Astrocyte (in vitro differentiated cells and primary cell): Measurements from ENCODE around the gene TBC1D5. TPM values are rescaled to one million over a fixed set of nuclear protein-coding genes. Genes with fewer than 3 reads are reported as not detected.

Source experiments
- DNase-seq: peaks from one replicate; pipeline ENCODE4 v3.0.0-alpha.2; 2010; ENCODE audit warnings: low read depth
- FAIRE-seq: peaks from 2 replicates; lab custom pipeline; 2011; peaks lifted over from hg19 to GRCh38; lab: Jason Lieb, UNC
- H2AFZ ChIP-seq: 2 replicates; pipeline ENCODE4 v1.6.0; 2012; ENCODE audit warnings: low read depth, low read length, inconsistent platforms
- H3K27ac ChIP-seq: 2 replicates; pipeline ENCODE4 v1.5.1; 2011; ENCODE audit warnings: low read depth, low read length, inconsistent platforms
- H3K27me3 ChIP-seq: 2 replicates; pipeline ENCODE4 v1.6.0; 2011; ENCODE audit warnings: low read length, inconsistent platforms; ENCODE audit not compliant: insufficient read depth
- H3K36me3 ChIP-seq: 2 replicates; pipeline ENCODE4 v1.5.1; 2011; ENCODE audit warnings: low read length, inconsistent platforms; ENCODE audit not compliant: insufficient read depth
- H3K4me1 ChIP-seq: 2 replicates; pipeline ENCODE4 v1.5.1; 2011; ENCODE audit warnings: low read length, inconsistent platforms; ENCODE audit not compliant: insufficient read depth
- H3K4me2 ChIP-seq: 2 replicates; pipeline ENCODE4 v1.6.0; 2012; ENCODE audit warnings: low read length, inconsistent platforms
- H3K4me3 ChIP-seq: 2 replicates; pipeline ENCODE4 v1.5.1; 2011; ENCODE audit warnings: low read depth, mild to moderate bottlenecking, low read length, inconsistent platforms; ENCODE audit not compliant: insufficient read depth
- H3K79me2 ChIP-seq: 2 replicates; pipeline ENCODE4 v1.6.0; 2012; ENCODE audit warnings: mild to moderate bottlenecking, low read length, inconsistent platforms; ENCODE audit not compliant: insufficient read depth
- H3K9ac ChIP-seq: 2 replicates; pipeline ENCODE4 v1.6.0; 2012; ENCODE audit warnings: mild to moderate bottlenecking, low read length, inconsistent platforms
- H3K9me3 ChIP-seq: 2 replicates; pipeline ENCODE4 v1.5.1; 2012; ENCODE audit warnings: low read depth, mild to moderate bottlenecking, low read length, inconsistent platforms; ENCODE audit not compliant: insufficient read depth
- H4K20me1 ChIP-seq: 2 replicates; pipeline ENCODE4 v1.6.0; 2012; ENCODE audit warnings: low read length, inconsistent platforms; ENCODE audit not compliant: insufficient read depth
- H3K27ac Mint-ChIP-seq: one replicate; pipeline ENCODE4 v1.8.0; 2021; ENCODE audit warnings: mild to moderate bottlenecking, mixed read lengths; ENCODE audit not compliant: unreplicated experiment
- H3K27me3 Mint-ChIP-seq: one replicate; pipeline ENCODE4 v1.8.0; 2021; ENCODE audit warnings: low read depth, mixed read lengths; ENCODE audit not compliant: unreplicated experiment
- H3K36me3 Mint-ChIP-seq: one replicate; pipeline ENCODE4 v1.8.0; 2021; ENCODE audit warnings: low read depth, mixed read lengths; ENCODE audit not compliant: unreplicated experiment
- H3K4me1 Mint-ChIP-seq: one replicate; pipeline ENCODE4 v1.8.0; 2021; ENCODE audit warnings: low read depth, mixed read lengths; ENCODE audit not compliant: unreplicated experiment
- H3K4me3 Mint-ChIP-seq: one replicate; pipeline ENCODE4 v1.8.0; 2021; ENCODE audit warnings: mild to moderate bottlenecking, moderate library complexity, mixed read lengths; ENCODE audit not compliant: unreplicated experiment
- H3K9me3 Mint-ChIP-seq: one replicate; pipeline ENCODE4 v1.8.0; 2021; ENCODE audit warnings: mild to moderate bottlenecking, mixed read lengths; ENCODE audit not compliant: unreplicated experiment
- EZH2 ChIP-seq: IDR thresholded peaks from 2 replicates; pipeline ENCODE4 v1.6.1; 2012; ENCODE audit warnings: mild to moderate bottlenecking, low read length, inconsistent platforms; ENCODE audit not compliant: insufficient read depth
- total RNA-seq: library from RNA; stranded (reverse); gene quantifications from 2 replicates; pipeline ENCODE4 v1.2.1, GENCODE V29; 2021
- TF ChIP-seq, protein P1 (sequence below): IDR thresholded peaks from 2 replicates; pipeline ENCODE4 v1.5.1; 2011; ENCODE audit warnings: low read depth, mild to moderate bottlenecking, inconsistent platforms, low read length, moderate library complexity; ENCODE audit not compliant: insufficient read depth

Gene TBC1D5
- total RNA-seq, 1 donor from 2014 or later: 23.0 TPM

DNA sequence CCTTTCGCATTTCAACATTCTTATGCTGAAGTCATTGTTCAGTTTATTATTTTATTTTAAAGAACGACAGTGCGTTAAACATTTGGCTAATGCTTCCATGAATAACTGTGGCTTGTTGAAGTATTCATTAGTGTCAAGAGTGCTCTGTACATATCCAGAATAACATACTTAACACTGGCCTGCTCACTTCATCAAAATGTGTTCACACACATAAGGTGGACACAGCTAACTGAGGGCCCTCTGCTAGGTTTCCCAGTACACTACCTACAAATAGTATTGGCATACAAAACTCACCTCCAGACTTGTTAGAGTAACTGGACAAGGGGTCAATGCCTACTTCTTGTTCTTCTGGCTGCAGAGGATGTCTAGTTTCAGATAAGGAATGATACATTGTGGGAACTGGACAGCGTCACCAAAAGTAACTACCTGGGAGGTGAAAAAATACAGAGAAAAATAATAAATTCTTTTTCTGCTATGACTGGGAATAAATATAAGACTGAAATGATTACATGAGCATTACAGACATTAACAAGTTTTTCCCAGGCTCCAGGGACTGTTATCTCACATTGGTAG, 234.2 kb downstream of the TBC1D5 start:
- Histone ChIP-seq H3K4me2 (no peak overlapping the region), H2AFZ (no peak overlapping the region), H3K79me2 (no peaks in the 10 kb centered on the region), H3K27me3 (no peaks in the 10 kb centered on the region), H4K20me1 (no peaks in the 10 kb centered on the region), H3K27ac (no peak overlapping the region), H3K36me3 (no peaks in the 10 kb centered on the region), H3K9ac (no peak overlapping the region), H3K9me3 (no peaks in the 10 kb centered on the region), H3K4me3 (no peak overlapping the region), H3K4me1 (no peaks in the 10 kb centered on the region)
- Mint-ChIP-seq H3K36me3 (no peaks in the 10 kb centered on the region), H3K27me3 (no peaks in the 10 kb centered on the region), H3K27ac (no peak overlapping the region), H3K9me3 (no peaks in the 10 kb centered on the region), H3K4me3 (no peak overlapping the region), H3K4me1 (peaks cover 3% of the 10 kb centered on the region)
- DNase-seq (peak; percentile 38), FAIRE-seq (no peak)
- TF ChIP-seq, protein P1, sequence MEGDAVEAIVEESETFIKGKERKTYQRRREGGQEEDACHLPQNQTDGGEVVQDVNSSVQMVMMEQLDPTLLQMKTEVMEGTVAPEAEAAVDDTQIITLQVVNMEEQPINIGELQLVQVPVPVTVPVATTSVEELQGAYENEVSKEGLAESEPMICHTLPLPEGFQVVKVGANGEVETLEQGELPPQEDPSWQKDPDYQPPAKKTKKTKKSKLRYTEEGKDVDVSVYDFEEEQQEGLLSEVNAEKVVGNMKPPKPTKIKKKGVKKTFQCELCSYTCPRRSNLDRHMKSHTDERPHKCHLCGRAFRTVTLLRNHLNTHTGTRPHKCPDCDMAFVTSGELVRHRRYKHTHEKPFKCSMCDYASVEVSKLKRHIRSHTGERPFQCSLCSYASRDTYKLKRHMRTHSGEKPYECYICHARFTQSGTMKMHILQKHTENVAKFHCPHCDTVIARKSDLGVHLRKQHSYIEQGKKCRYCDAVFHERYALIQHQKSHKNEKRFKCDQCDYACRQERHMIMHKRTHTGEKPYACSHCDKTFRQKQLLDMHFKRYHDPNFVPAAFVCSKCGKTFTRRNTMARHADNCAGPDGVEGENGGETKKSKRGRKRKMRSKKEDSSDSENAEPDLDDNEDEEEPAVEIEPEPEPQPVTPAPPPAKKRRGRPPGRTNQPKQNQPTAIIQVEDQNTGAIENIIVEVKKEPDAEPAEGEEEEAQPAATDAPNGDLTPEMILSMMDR: no peak
- no peak for TF ChIP-seq EZH2

DNA sequence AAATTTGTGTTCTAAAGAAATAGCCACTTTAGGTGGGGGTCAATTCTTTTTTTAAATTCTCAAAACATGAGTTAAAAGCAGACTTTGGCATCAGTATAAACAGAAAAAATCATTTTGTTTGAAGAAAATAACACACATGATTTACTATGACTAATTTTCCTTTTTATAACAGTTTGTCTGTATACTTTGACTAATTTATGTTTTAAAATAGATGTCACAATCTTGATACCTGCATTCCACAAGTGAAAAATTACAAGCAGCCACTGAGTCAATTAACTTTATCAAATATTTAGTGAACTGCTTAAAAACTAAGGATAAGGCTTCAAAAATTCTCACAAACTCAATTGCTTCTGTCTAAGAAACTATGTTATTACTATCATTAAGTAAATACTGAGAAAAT, 235.0 kb downstream of the TBC1D5 start:
- TF ChIP-seq, protein P1: no peak
- no peak for TF ChIP-seq EZH2
- H3K27ac ChIP-seq: no peak overlapping the region
- no peaks in the 10 kb centered on the region for H3K79me2 ChIP-seq
- Mint-ChIP-seq H3K4me3 (no peak overlapping the region), H3K27me3 (no peaks in the 10 kb centered on the region), H3K36me3 (no peaks in the 10 kb centered on the region), H3K27ac (no peak overlapping the region), H3K9me3 (no peaks in the 10 kb centered on the region), H3K4me1 (peaks cover 3% of the 10 kb centered on the region)
- H3K9me3 ChIP-seq: no peaks in the 10 kb centered on the region
- no peak overlapping the region for H3K9ac ChIP-seq
- no peak overlapping the region for H3K4me2 ChIP-seq
- DNase-seq: no peak
- FAIRE-seq: no peak
- H3K4me1 ChIP-seq: no peaks in the 10 kb centered on the region
- H3K27me3 ChIP-seq: no peaks in the 10 kb centered on the region
- no peak overlapping the region for H3K4me3 ChIP-seq
- no peak overlapping the region for H2AFZ ChIP-seq
- no peaks in the 10 kb centered on the region for H3K36me3 ChIP-seq
- no peaks in the 10 kb centered on the region for H4K20me1 ChIP-seq

DNA sequence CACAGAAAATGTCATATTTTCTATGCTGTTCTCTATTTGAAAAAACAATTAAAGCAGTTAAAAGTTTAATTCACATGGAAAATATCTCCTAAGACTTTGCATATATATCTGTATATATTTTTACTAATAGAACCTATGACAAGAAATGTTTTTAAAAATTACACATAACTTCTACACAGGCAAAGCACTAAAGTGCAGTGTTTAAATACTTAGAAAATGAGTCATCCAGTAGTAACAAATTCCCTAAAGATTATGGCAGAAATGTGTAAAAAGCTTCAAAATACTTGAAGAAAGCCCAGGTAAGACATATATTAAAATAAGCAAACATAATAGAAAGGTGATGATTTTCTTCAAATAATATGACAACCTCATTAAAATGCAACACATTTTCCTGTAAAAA, 236.6 kb downstream of the TBC1D5 start:
- no peak overlapping the region for H3K4me2 ChIP-seq
- H3K27ac ChIP-seq: no peak overlapping the region
- DNase-seq (peak; percentile 36), FAIRE-seq (no peak)
- no peak overlapping the region for H2AFZ ChIP-seq
- Mint-ChIP-seq H3K9me3 (no peaks in the 10 kb centered on the region), H3K4me3 (no peak overlapping the region), H3K4me1 (peaks cover 3% of the 10 kb centered on the region), H3K27me3 (no peaks in the 10 kb centered on the region), H3K36me3 (no peaks in the 10 kb centered on the region), H3K27ac (no peak overlapping the region)
- no peak overlapping the region for H3K4me3 ChIP-seq
- H3K79me2 ChIP-seq: no peaks in the 10 kb centered on the region
- H3K9ac ChIP-seq: no peak overlapping the region
- no peaks in the 10 kb centered on the region for H3K9me3 ChIP-seq
- H3K4me1 ChIP-seq: no peaks in the 10 kb centered on the region
- no peaks in the 10 kb centered on the region for H4K20me1 ChIP-seq
- no peak for TF ChIP-seq EZH2
- TF ChIP-seq, protein P1: no peak
- no peaks in the 10 kb centered on the region for H3K36me3 ChIP-seq
- no peaks in the 10 kb centered on the region for H3K27me3 ChIP-seq
